ENCODE data around the gene ASCC1. TPM values are rescaled to one million over a fixed set of nuclear protein-coding genes. Genes with fewer than 3 reads are reported as not detected.
A peak's percentile ranks its signal among the peaks of the same experiment; 100 is the strongest.

ASCC1 gene
- total and polyA plus RNA-seq, 7 donors: 15.3 to 53.7 (median 21.5) TPM

DNA sequence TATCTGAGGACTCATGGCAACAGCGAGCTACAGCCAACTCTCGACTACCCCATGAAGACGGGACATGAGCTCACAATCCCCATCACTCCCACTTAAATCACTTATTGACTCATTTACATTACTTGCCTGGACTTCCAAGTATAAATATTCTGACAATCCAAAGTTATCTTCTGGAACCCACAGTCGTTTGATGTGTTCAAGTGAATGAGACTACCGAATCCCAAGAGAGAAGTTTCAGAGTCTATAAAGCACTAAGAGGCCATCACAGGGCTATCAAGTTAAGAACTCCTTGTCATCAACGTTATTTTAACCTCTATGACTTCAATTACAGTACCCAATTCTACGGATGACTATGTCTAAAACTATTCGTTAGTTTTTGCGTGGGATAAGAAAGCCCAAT, 11.8 kb downstream of the ASCC1 start:
- H3K4me3 ChIP-seq: no peak overlapping the region
- TF ChIP-seq, protein P1, sequence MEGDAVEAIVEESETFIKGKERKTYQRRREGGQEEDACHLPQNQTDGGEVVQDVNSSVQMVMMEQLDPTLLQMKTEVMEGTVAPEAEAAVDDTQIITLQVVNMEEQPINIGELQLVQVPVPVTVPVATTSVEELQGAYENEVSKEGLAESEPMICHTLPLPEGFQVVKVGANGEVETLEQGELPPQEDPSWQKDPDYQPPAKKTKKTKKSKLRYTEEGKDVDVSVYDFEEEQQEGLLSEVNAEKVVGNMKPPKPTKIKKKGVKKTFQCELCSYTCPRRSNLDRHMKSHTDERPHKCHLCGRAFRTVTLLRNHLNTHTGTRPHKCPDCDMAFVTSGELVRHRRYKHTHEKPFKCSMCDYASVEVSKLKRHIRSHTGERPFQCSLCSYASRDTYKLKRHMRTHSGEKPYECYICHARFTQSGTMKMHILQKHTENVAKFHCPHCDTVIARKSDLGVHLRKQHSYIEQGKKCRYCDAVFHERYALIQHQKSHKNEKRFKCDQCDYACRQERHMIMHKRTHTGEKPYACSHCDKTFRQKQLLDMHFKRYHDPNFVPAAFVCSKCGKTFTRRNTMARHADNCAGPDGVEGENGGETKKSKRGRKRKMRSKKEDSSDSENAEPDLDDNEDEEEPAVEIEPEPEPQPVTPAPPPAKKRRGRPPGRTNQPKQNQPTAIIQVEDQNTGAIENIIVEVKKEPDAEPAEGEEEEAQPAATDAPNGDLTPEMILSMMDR (IDR thresholded peaks at IDR 0.05): no peak
- TF ChIP-seq POLR2A (IDR thresholded peaks at IDR 0.05): no peak
- no peak for TF ChIP-seq EP300 (IDR thresholded peaks at IDR 0.05)
- TF ChIP-seq POLR2AphosphoS5 (IDR thresholded peaks at IDR 0.05): no peak
- no peaks in the 10 kb centered on the region for H3K9me3 ChIP-seq
- H3K36me3 ChIP-seq: peaks cover 0 to 97% (median 14%) of the 10 kb centered on the region in 4 donors
- DNase-seq: no peak
- H3K27ac ChIP-seq: no peak overlapping the region
- H3K27me3 ChIP-seq: no peaks in the 10 kb centered on the region
- H3K4me1 ChIP-seq: no peaks in the 10 kb centered on the region
- WGBS, 2 donors: 91% methylated on average over 9 of the region's 9 CpGs
- intact Hi-C loops (cut with DNase I): no loop called here

DNA sequence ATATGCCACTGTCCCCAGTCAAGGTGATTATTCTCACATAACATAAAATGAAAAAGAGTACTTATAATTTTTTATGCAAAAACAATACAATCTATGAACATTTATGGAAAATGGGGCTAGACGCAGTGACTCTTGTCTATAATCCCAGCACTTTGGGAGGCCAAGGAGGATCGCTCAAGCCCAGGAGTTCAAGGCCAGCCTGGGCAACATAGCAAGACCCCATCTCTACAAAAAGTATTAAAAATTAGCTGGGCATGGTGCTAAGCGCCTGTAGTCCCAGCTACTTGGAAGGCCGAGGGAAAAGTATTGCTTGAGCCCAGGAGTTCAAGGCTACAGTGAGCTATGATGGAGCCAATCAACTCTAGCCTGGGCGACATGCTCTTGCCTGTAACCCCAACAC, 14.8 kb downstream of the ASCC1 start:
- no peak for TF ChIP-seq POLR2A (IDR thresholded peaks at IDR 0.05)
- no peak for TF ChIP-seq EP300 (IDR thresholded peaks at IDR 0.05)
- no peak for TF ChIP-seq POLR2AphosphoS5 (IDR thresholded peaks at IDR 0.05)
- TF ChIP-seq, protein P1 (IDR thresholded peaks at IDR 0.05): no peak
- Histone ChIP-seq H3K27ac (no peak overlapping the region), H3K27me3 (no peaks in the 10 kb centered on the region), H3K9me3 (no peaks in the 10 kb centered on the region), H3K36me3 (peaks cover 0 to 80% (median 4%) of the 10 kb centered on the region in 4 donors), H3K4me3 (no peak overlapping the region), H3K4me1 (no peaks in the 10 kb centered on the region)
- 81 to 85% methylated on average over 5 of the region's 5 CpGs for WGBS, 2 donors
- DNase-seq: no peak
- intact Hi-C loops (cut with DNase I): no loop called here

DNA sequence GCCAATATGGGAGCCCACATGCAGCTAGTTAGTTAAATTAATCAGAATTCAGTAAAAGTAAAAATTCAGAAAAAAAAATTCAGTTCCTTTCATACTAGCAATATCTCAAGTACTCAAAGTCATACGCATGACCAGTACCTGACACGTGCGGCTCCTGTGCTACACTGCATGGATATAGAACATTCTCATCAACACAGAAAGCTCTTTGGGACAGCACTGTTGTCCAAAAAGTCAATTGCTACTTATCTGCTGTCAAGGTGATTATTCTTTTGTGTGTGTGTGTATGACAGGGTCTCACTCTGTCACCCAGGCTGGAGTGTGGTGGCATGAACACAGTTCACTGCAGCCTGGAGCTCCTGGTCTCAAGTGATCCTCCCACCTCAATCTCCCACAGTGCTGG, 15.2 kb downstream of the ASCC1 start:
- H3K4me3 ChIP-seq: no peak overlapping the region
- H3K9me3 ChIP-seq: no peaks in the 10 kb centered on the region
- H3K27me3 ChIP-seq: no peaks in the 10 kb centered on the region
- TF ChIP-seq EP300 (IDR thresholded peaks at IDR 0.05) (no peak), POLR2AphosphoS5 (IDR thresholded peaks at IDR 0.05) (no peak), POLR2A (IDR thresholded peaks at IDR 0.05) (no peak)
- TF ChIP-seq, protein P1 (IDR thresholded peaks at IDR 0.05): no peak
- intact Hi-C loops (cut with DNase I): no loop called here
- no peak overlapping the region for H3K27ac ChIP-seq
- no peak for DNase-seq
- peaks cover 0 to 81% (median 4%) of the 10 kb centered on the region in 4 donors for H3K36me3 ChIP-seq
- H3K4me1 ChIP-seq: no peaks in the 10 kb centered on the region
- WGBS, 2 donors: 99% methylated on average over 3 of the region's 3 CpGs

DNA sequence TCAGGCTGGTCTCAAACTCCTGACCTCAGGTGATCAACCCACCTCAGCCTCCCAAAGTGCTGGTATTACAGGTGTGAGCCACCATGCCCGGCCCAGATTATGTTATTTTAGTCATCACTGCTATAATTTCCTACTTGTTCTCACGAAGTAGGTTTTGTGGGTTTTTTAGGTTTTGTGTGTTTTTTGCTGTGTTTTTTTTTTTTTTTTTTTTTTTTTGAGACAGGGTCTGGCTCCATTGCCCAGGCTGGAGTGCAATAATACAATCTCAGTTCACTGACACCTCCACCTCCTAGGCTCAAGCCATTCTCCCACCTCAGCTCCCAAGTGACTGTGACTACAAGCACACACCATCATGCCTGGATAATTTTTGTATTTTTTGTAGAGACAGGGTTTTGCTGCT, 21.1 kb downstream of the ASCC1 start:
- intact Hi-C loops (cut with DNase I): no loop called here
- TF ChIP-seq, protein P1 (IDR thresholded peaks at IDR 0.05): no peak
- TF ChIP-seq EP300 (IDR thresholded peaks at IDR 0.05) (no peak), POLR2A (IDR thresholded peaks at IDR 0.05) (no peak), POLR2AphosphoS5 (IDR thresholded peaks at IDR 0.05) (no peak)

DNA sequence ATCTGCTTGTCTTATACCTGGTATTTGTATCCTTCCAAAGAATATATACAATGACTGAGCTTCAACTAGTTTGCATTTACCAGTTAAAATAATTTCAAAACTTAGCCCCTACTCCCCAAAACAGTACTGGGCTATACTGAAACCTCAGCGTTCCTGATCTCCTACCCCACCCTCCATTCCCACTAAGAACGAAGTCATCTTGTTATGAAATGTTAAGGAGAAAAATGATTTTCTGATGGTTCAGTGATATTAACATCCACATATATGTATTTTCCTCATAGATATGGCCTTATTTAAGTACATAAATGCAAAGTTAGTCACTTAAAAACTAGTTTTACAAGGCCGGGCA, 29.1 kb downstream of the ASCC1 start:
- peak overlapping the region in 2 of 4 donors; percentile 12 to 13 for H3K4me3 ChIP-seq
- intact Hi-C loops (cut with DNase I): no loop called here
- no peaks in the 10 kb centered on the region for H3K27me3 ChIP-seq
- WGBS, 2 donors: 87 to 92% methylated on average over 3 of the region's 3 CpGs
- H3K9me3 ChIP-seq: no peaks in the 10 kb centered on the region
- H3K27ac ChIP-seq: peak overlapping the region; percentile 72 to 80 (median 74)
- peaks cover 0 to 5% (median 2%) of the 10 kb centered on the region in 4 donors for H3K4me1 ChIP-seq
- DNase-seq: no peak
- H3K36me3 ChIP-seq: peaks cover 0 to 15% (median 0%) of the 10 kb centered on the region in 4 donors
- TF ChIP-seq, protein P1 (IDR thresholded peaks at IDR 0.05): no peak
- TF ChIP-seq POLR2AphosphoS5 (IDR thresholded peaks at IDR 0.05): no peak
- no peak for TF ChIP-seq EP300 (IDR thresholded peaks at IDR 0.05)
- no peak for TF ChIP-seq POLR2A (IDR thresholded peaks at IDR 0.05)

More for the DNA sequence above, 21.1 kb downstream of the ASCC1 start:
- Histone ChIP-seq H3K36me3 (peaks cover 0 to 62% (median 5%) of the 10 kb centered on the region in 4 donors), H3K4me3 (no peak overlapping the region), H3K27ac (no peak overlapping the region), H3K27me3 (no peaks in the 10 kb centered on the region), H3K4me1 (no peaks in the 10 kb centered on the region), H3K9me3 (no peaks in the 10 kb centered on the region)
- no peak for DNase-seq
- 88 to 92% methylated on average over 2 of the region's 2 CpGs for WGBS, 2 donors

Measured in sigmoid colon (tissue), 7 donors.